Omental fat pad (tissue), 4 donors: Measurements from ENCODE around the gene MSRB2. TPM values are rescaled to one million over a fixed set of nuclear protein-coding genes. Genes with fewer than 3 reads are reported as not detected.

Source experiments
- ATAC-seq: fragments of 150-250 bp; one replicate; pipeline ENCODE4 v1.9.1; 2016; ENCODE audit warnings: mild to moderate bottlenecking, moderate library complexity; ENCODE audit not compliant: low FRiP score
- DNase-seq: peaks from one replicate; pipeline ENCODE4 v3.0.0-alpha.2; 2019; ENCODE audit warnings: low spot score
- CTCF ChIP-seq, 3 donors: fragments of 450-650 bp; IDR thresholded peaks; one replicate each; pipeline ENCODE4 v1.5.1; 2016 to 2017; ENCODE audit warnings: antibody characterized with exemption in 3 of 3, mild to moderate bottlenecking in 3 of 3, moderate library complexity in 2 of 3
- total RNA-seq, 4 donors: library from RNA; depleted of rRNA; stranded (reverse); fragments of >200 nt; gene quantifications; one replicate each; pipeline ENCODE4 v1.1.0, GENCODE V29; 2016

The MSRB2 gene
- total RNA-seq, 4 donors from 2014 or later, result 16.5 to 31.4 (median 24.6) TPM

DNA sequence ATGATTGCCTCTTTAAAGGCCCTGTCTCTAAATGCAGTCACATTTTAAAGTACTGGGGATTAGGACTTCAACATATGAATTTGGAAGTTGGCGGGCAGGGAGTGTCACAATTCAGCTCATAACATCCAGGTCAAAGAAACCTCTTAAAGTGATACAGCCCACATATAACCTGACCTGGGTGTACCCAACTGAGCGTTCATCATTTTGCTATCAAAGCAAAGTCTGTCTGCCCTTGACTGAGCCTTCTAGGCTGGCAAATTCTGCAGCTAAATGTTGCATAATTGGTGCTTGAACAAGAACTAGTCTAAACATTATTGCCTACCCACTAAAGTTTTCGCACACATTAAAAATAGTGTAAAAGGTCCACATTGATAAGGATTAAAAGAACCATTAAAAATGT is 3.7 kb downstream of the MSRB2 start:
- ATAC-seq, result no peak

GRCh38 chr10:23099816-23100215 is 4.4 kb downstream of the MSRB2 start:
- no peak for ATAC-seq
- DNase-seq, result no peak
- no peak for TF ChIP-seq CTCF (IDR thresholded peaks at IDR 0.05)

More for the DNA sequence above, 3.7 kb downstream of the MSRB2 start:
- no peak for TF ChIP-seq CTCF (IDR thresholded peaks at IDR 0.05)
- no peak for DNase-seq

DNA sequence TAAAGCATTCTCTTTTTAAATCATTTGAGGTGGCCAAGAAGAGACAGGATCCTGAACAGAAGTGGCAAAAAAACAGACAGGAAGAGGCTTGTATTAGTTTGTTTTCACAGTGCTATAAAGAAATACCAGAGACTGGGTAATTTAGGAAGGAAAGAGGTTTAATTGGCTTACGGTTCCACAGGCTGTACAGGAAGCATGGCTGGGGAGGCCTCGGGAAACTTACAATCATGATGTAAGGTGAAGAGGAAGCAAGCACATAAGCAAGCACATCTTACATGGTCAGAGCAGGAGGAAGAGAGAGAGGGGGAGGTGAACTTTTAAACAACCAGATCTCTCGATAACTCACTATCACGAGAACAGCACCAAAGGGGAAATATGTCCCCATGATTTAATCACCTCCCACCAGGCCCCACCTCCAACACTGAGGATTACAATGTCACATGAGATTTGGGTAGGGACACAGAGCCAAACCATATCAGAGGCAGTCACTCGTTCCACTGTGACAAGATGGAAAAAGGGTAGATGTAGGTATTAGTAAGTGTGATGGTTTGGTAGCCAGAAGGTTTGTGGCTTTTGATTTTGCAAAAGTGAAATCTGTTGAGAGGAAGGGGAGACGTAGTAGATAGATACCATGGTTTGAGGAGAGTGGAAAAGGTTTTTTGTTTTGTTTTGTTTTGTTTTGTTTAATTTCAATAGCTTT is 5.1 kb downstream of the MSRB2 start:
- DNase-seq, result no peak
- no peak for ATAC-seq

GRCh38 chr10:23106331-23107072 is 11.1 kb downstream of the MSRB2 start:
- no peak for TF ChIP-seq CTCF (IDR thresholded peaks at IDR 0.05)
- ATAC-seq, result no peak
- DNase-seq, result no peak

More for the DNA sequence above, 5.1 kb downstream of the MSRB2 start:
- TF ChIP-seq CTCF (IDR thresholded peaks at IDR 0.05), result no peak

GRCh38 chr10:23110722-23111516 is 15.5 kb downstream of the MSRB2 start:
- DNase-seq, result no peak
- TF ChIP-seq CTCF (IDR thresholded peaks at IDR 0.05), result no peak
- ATAC-seq, result no peak

DNA sequence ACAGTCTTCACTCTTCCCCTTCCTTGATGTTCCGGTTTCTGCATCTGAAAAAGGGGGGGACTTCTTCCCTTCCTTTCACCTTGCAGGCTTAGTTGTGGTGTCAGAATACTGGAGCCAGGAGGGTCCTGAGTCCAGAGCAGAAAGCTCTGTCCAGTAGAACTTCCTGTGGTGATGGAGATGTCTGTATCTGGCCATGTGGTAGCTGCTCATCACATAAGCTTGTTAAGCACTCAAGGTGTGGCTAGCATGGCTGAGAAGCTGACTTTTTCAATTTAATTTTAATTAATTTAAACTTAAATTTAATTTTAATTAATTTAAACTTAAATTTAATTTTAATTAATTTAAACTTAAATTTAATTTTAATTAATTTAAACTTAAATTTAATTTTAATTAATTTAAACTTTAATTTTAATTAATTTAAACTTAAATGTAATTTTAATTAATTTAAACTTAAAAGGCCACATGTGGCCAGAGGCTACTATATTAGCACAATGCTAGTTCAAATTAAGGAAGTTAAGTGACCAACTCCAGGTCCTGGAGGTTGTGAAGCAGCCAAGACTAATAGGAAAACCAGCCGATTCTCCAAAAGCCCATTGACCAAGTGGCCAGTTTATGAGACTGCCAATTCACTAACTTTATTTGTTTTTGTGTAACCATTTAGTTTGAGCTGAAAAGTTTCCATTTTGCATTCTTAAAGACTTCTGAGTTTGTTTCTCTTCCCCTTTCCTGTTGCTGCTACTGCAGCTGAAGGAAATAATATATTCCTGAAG is 16.3 kb downstream of the MSRB2 start:
- no peak for ATAC-seq
- no peak for DNase-seq
- no peak for TF ChIP-seq CTCF (IDR thresholded peaks at IDR 0.05)
